Measurements from ENCODE around the gene PCNA.

GRCh38 chr20:5164645-5165625 is 45.2 kb upstream of the PCNA start:
- TF ChIP-seq CTCF (IDR thresholded peaks at IDR 0.05; ENCODE audit: insufficient read depth, low read length, poor library complexity, severe bottlenecking) (no peak), EZH2phosphoT487 (conservative IDR thresholded peaks at IDR 0.05; ENCODE audit: low read length) (no peak)
